HEK293 (cell line): ENCODE data around the gene PBXIP1.
A peak's percentile ranks its signal among the peaks of the same experiment; 100 is the strongest.

Experiments used
- BCL11B ChIP-seq: fragments of 450-650 bp; formaldehyde crosslinking; IDR thresholded peaks from 2 replicates; pipeline ENCODE4 v1.5.1; 2016; ENCODE audit warnings: low read depth, missing biosample characterization, missing genetic modification characterization
- ELK4 ChIP-seq: IDR thresholded peaks from 2 replicates; pipeline ENCODE4 v1.6.1; 2011; ENCODE audit warnings: mild to moderate bottlenecking, low read depth, low read length, borderline replicate concordance
- GLIS2 ChIP-seq: fragments of 450-650 bp; formaldehyde crosslinking; IDR thresholded peaks from 2 replicates; pipeline ENCODE4 v1.5.1; 2016; ENCODE audit warnings: missing biosample characterization, missing genetic modification characterization
- KLF1 ChIP-seq: fragments of 450-650 bp; formaldehyde crosslinking; IDR thresholded peaks from 2 replicates; pipeline ENCODE4 v1.5.1; 2016; ENCODE audit warnings: missing biosample characterization, missing genetic modification characterization
- OSR2 ChIP-seq: fragments of 450-650 bp; formaldehyde crosslinking; IDR thresholded peaks from 2 replicates; pipeline ENCODE4 v1.5.1; 2016; ENCODE audit warnings: missing biosample characterization, missing genetic modification characterization
- SP3 ChIP-seq: fragments of 450-650 bp; formaldehyde crosslinking; IDR thresholded peaks from 2 replicates; pipeline ENCODE4 v1.5.1; 2016; ENCODE audit warnings: missing biosample characterization, missing genetic modification characterization
- WT1 ChIP-seq: fragments of 450-650 bp; formaldehyde crosslinking; IDR thresholded peaks from 2 replicates; pipeline ENCODE4 v1.5.1; 2016; ENCODE audit warnings: missing biosample characterization, missing genetic modification characterization
- ZBTB10 ChIP-seq: fragments of 450-650 bp; formaldehyde crosslinking; IDR thresholded peaks from 2 replicates; pipeline ENCODE4 v1.5.1; 2016; ENCODE audit warnings: missing biosample characterization, missing genetic modification characterization
- ZBTB20 ChIP-seq: fragments of 450-650 bp; formaldehyde crosslinking; IDR thresholded peaks from 2 replicates; pipeline ENCODE4 v1.5.1; 2016; ENCODE audit warnings: missing biosample characterization, missing genetic modification characterization
- ZBTB49 ChIP-seq: fragments of 450-650 bp; formaldehyde crosslinking; IDR thresholded peaks from 2 replicates; pipeline ENCODE4 v1.5.1; 2016; ENCODE audit warnings: missing biosample characterization, missing genetic modification characterization, low read depth
- ZBTB7A ChIP-seq: fragments of 450-650 bp; formaldehyde crosslinking; IDR thresholded peaks from 2 replicates; pipeline ENCODE4 v1.5.1; 2016; ENCODE audit warnings: low read depth, missing biosample characterization, missing genetic modification characterization
- ZBTB8A ChIP-seq: fragments of 450-650 bp; formaldehyde crosslinking; IDR thresholded peaks from 2 replicates; pipeline ENCODE4 v1.5.1; 2016; ENCODE audit warnings: missing biosample characterization, missing genetic modification characterization
- ZFP69B ChIP-seq: fragments of 450-650 bp; formaldehyde crosslinking; IDR thresholded peaks from 2 replicates; pipeline ENCODE4 v1.5.1; 2016; ENCODE audit warnings: missing biosample characterization, missing genetic modification characterization
- ZNF174 ChIP-seq: fragments of 450-650 bp; formaldehyde crosslinking; IDR thresholded peaks from 2 replicates; pipeline ENCODE4 v1.5.0; 2017; ENCODE audit warnings: missing biosample characterization, mild to moderate bottlenecking, missing genetic modification characterization
- ZNF19 ChIP-seq: fragments of 450-650 bp; formaldehyde crosslinking; IDR thresholded peaks from 2 replicates; pipeline ENCODE4; 2016; ENCODE audit warnings: missing biosample characterization, missing genetic modification characterization, low read depth
- ZNF211 ChIP-seq: fragments of 450-650 bp; formaldehyde crosslinking; IDR thresholded peaks from 2 replicates; pipeline ENCODE4 v1.5.1; 2016; ENCODE audit warnings: low read depth, missing biosample characterization, missing genetic modification characterization
- ZNF280C ChIP-seq: fragments of 450-650 bp; formaldehyde crosslinking; IDR thresholded peaks from 2 replicates; pipeline ENCODE4 v1.5.1; 2016; ENCODE audit warnings: missing biosample characterization, missing genetic modification characterization
- ZNF398 ChIP-seq: fragments of 450-650 bp; formaldehyde crosslinking; IDR thresholded peaks from 2 replicates; pipeline ENCODE4 v1.5.1; 2017; ENCODE audit warnings: missing biosample characterization, missing genetic modification characterization
- ZNF488 ChIP-seq: fragments of 450-650 bp; formaldehyde crosslinking; IDR thresholded peaks from 2 replicates; pipeline ENCODE4 v1.5.1; 2016; ENCODE audit warnings: missing biosample characterization, missing genetic modification characterization
- ZNF555 ChIP-seq: fragments of 450-650 bp; formaldehyde crosslinking; conservative IDR thresholded peaks from 2 replicates; pipeline ENCODE4 v1.5.1; 2017; ENCODE audit warnings: missing biosample characterization, mild to moderate bottlenecking, missing genetic modification characterization, inconsistent platforms
- ZNF558 ChIP-seq: fragments of 450-650 bp; formaldehyde crosslinking; IDR thresholded peaks from 2 replicates; pipeline ENCODE4 v1.5.1; 2016; ENCODE audit warnings: missing biosample characterization, missing genetic modification characterization
- ZNF561 ChIP-seq: fragments of 450-650 bp; IDR thresholded peaks from 2 replicates; pipeline ENCODE4 v1.5.1; 2018; ENCODE audit warnings: missing biosample characterization, missing genetic modification characterization, borderline replicate concordance
- ZNF571 ChIP-seq: fragments of 450-650 bp; formaldehyde crosslinking; IDR thresholded peaks from 2 replicates; pipeline ENCODE4 v1.5.0; 2017; ENCODE audit warnings: missing biosample characterization, missing genetic modification characterization
- ZNF585B ChIP-seq: fragments of 450-650 bp; formaldehyde crosslinking; IDR thresholded peaks from 2 replicates; pipeline ENCODE4 v1.5.1; 2016; ENCODE audit warnings: missing biosample characterization, missing genetic modification characterization
- ZNF596 ChIP-seq: fragments of 450-650 bp; IDR thresholded peaks from 2 replicates; pipeline ENCODE4 v1.5.0; 2018; ENCODE audit warnings: missing biosample characterization, mild to moderate bottlenecking, missing genetic modification characterization, moderate library complexity
- ZNF785 ChIP-seq: fragments of 450-650 bp; formaldehyde crosslinking; IDR thresholded peaks from 2 replicates; pipeline ENCODE4 v1.5.1; 2016; ENCODE audit warnings: missing biosample characterization, missing genetic modification characterization
- ZXDB ChIP-seq: fragments of 450-650 bp; formaldehyde crosslinking; IDR thresholded peaks from 2 replicates; pipeline ENCODE4 v1.5.1; 2016; ENCODE audit warnings: missing biosample characterization, missing genetic modification characterization

PBXIP1 gene

GRCh38 chr1:154999571-155000410 lies 43.9 kb upstream of the PBXIP1 start (continued):
- TF ChIP-seq ZNF174 (no peak), ZBTB7A (tag by site-specific recombination) (no peak; the same call in 1 of the 2 replicates), WT1 (tag by site-specific recombination) (0 out of 2 replicates have a peak, but pooled peaks have one; percentile 24), ZNF558 (tag by site-specific recombination) (no peak), BCL11B (tag by site-specific recombination) (no peak), ZBTB8A (tag by site-specific recombination) (peak; percentile 10), OSR2 (tag by site-specific recombination) (no peak), ZNF19 (tag by site-specific recombination) (no peak), ZNF555 (tag by site-specific recombination) (no peak), ZNF585B (tag by site-specific recombination) (no peak), ZNF211 (no peak), ZBTB49 (tag by site-specific recombination) (no peak), ZXDB (tag by site-specific recombination) (peak; percentile 90), ZNF398 (tag by site-specific recombination) (peak; percentile 55), ZBTB10 (0 out of 2 replicates have a peak, but pooled peaks have one; percentile 19), KLF1 (0 out of 2 replicates have a peak, but pooled peaks have one; percentile 31), ZNF488 (tag by site-specific recombination) (no peak), ELK4 (no peak), ZNF280C (tag by site-specific recombination) (no peak), GLIS2 (tag by site-specific recombination) (peak; percentile 13), SP3 (peak; percentile 6), ZNF571 (tag by site-specific recombination) (no peak), ZNF785 (tag by site-specific recombination) (no peak), ZNF561 (0 out of 2 replicates have a peak, but pooled peaks have one; percentile 33), ZFP69B (tag by site-specific recombination) (peak; percentile 23; the same call in 1 of the 2 replicates), ZBTB20 (tag by site-specific recombination) (peak; percentile 44; the same call in 1 of the 2 replicates), ZNF596 (tag by site-specific recombination) (no peak)
